Naive B cell (primary cell): ENCODE results near the gene CD244. TPM values are rescaled to one million over a fixed set of nuclear protein-coding genes. Genes with fewer than 3 reads are reported as not detected.
A peak's percentile ranks its signal among the peaks of the same experiment; 100 is the strongest.

ENCODE experiments used
- ATAC-seq, 2 donors: fragments of 150-1000 bp; cut with Tn5 transposase; 2 replicates each; pipeline ENCODE4 v1.10.0; 2021; ENCODE audit warnings: low read depth in 2 of 2, mild to moderate bottlenecking in 2 of 2, moderate library complexity in 2 of 2
- DNase-seq: peaks from one replicate; pipeline ENCODE4 v3.0.0; 2022
- H3K27ac Mint-ChIP-seq, 6 donors: one replicate each; pipeline ENCODE4 v1.8.0; 2020 to 2022; ENCODE audit warnings: mild to moderate bottlenecking in 6 of 6, mixed read lengths in 6 of 6, moderate library complexity in 5 of 6, inconsistent platforms in 2 of 6
- H3K27me3 Mint-ChIP-seq, 3 donors: one replicate each; pipeline ENCODE4 v1.8.0; 2021 to 2022; ENCODE audit warnings: mixed read lengths in 3 of 3, mild to moderate bottlenecking in 1 of 3
- H3K36me3 Mint-ChIP-seq, 2 donors: one replicate each; pipeline ENCODE4 v1.8.0; 2020 to 2022; ENCODE audit warnings: mixed read lengths in 2 of 2, inconsistent platforms in 1 of 2, mild to moderate bottlenecking in 1 of 2
- H3K4me1 Mint-ChIP-seq, 3 donors: one replicate each; pipeline ENCODE4 v1.8.0; 2020 to 2022; ENCODE audit warnings: mixed read lengths in 3 of 3, inconsistent platforms in 1 of 3, mild to moderate bottlenecking in 1 of 3, moderate library complexity in 1 of 3
- H3K4me3 Mint-ChIP-seq, 8 donors: one replicate each; pipeline ENCODE4 v1.8.0; 2020 to 2022; ENCODE audit warnings: mild to moderate bottlenecking in 8 of 8, mixed read lengths in 8 of 8, moderate library complexity in 8 of 8, inconsistent platforms in 2 of 8
- H3K9me3 Mint-ChIP-seq, 7 donors: one replicate each; pipeline ENCODE4 v1.8.0; 2020 to 2022; ENCODE audit warnings: mixed read lengths in 7 of 7, mild to moderate bottlenecking in 5 of 7, inconsistent platforms in 2 of 7, moderate library complexity in 1 of 7
- polyA plus RNA-seq, 6 donors: library from polyadenylated mRNA; unstranded; fragments of 300-500 nt; fragmentation: Illumina TruSeq; gene quantifications; one replicate each; pipeline ENCODE4 v1.2.3, GENCODE V29; 2021; ENCODE audit warnings: low read depth in 6 of 6

The CD244 gene
- polyA plus RNA-seq, 6 donors from 2014 or later = 0.32 to 0.97 (median 0.71) TPM; not detected in 1

GRCh38 chr1:160834945-160835565, 27.6 kb downstream of the CD244 start:
- peaks cover 34 to 50% (median 49%) of the 10 kb centered on the region in 3 donors for H3K4me1 Mint-ChIP-seq
- peak overlapping the region in 1 of 8 donors; percentile 7 for H3K4me3 Mint-ChIP-seq
- ATAC-seq = no peak
- H3K9me3 Mint-ChIP-seq = no peaks in the 10 kb centered on the region
- peak; percentile 47 for DNase-seq
- H3K27me3 Mint-ChIP-seq = no peaks in the 10 kb centered on the region
- no peaks in the 10 kb centered on the region for H3K36me3 Mint-ChIP-seq
- H3K27ac Mint-ChIP-seq = peak overlapping the region in 5 of 6 donors; percentile 78 to 96 (median 78)

GRCh38 chr1:160830321-160831153, 32.1 kb downstream of the CD244 start:
- peak; percentile 91 to 92 for ATAC-seq
- Mint-ChIP-seq H3K9me3 (no peaks in the 10 kb centered on the region), H3K27ac (peak overlapping the region; percentile 22 to 86 (median 78)), H3K4me3 (no peak overlapping the region), H3K4me1 (peaks cover 4 to 20% (median 14%) of the 10 kb centered on the region in 3 donors), H3K27me3 (no peaks in the 10 kb centered on the region), H3K36me3 (peaks cover 10 to 16% of the 10 kb centered on the region in 2 donors)
- DNase-seq = peak; percentile 68

GRCh38 chr1:160829766-160830165, 32.9 kb downstream of the CD244 start:
- peaks cover 1 to 14% (median 9%) of the 10 kb centered on the region in 3 donors for H3K4me1 Mint-ChIP-seq
- H3K27me3 Mint-ChIP-seq = no peaks in the 10 kb centered on the region
- no peaks in the 10 kb centered on the region for H3K9me3 Mint-ChIP-seq
- H3K4me3 Mint-ChIP-seq = no peak overlapping the region
- H3K36me3 Mint-ChIP-seq = peaks cover 10 to 16% of the 10 kb centered on the region in 2 donors
- H3K27ac Mint-ChIP-seq = peak overlapping the region in 5 of 6 donors; percentile 64 to 84 (median 77)
- DNase-seq = no peak
- no peak for ATAC-seq

GRCh38 chr1:160827418-160827817, 35.3 kb downstream of the CD244 start:
- H3K27ac Mint-ChIP-seq = peak overlapping the region; percentile 49 to 93 (median 88)
- no peaks in the 10 kb centered on the region for H3K9me3 Mint-ChIP-seq
- H3K36me3 Mint-ChIP-seq = peaks cover 16 to 17% of the 10 kb centered on the region in 2 donors
- peaks cover 0 to 12% (median 6%) of the 10 kb centered on the region in 3 donors for H3K4me1 Mint-ChIP-seq
- ATAC-seq (no peak), DNase-seq (no peak)
- H3K27me3 Mint-ChIP-seq = no peaks in the 10 kb centered on the region
- H3K4me3 Mint-ChIP-seq = no peak overlapping the region

- H3K4me1 Mint-ChIP-seq = peaks cover 0 to 12% (median 6%) of the 10 kb centered on the region in 3 donors
- H3K27me3 Mint-ChIP-seq = no peaks in the 10 kb centered on the region
- no peak overlapping the region for H3K4me3 Mint-ChIP-seq
- H3K36me3 Mint-ChIP-seq = peaks cover 17 to 25% of the 10 kb centered on the region in 2 donors
- ATAC-seq (no peak), DNase-seq (no peak)
- peak overlapping the region; percentile 12 to 90 (median 36) for H3K27ac Mint-ChIP-seq
- H3K9me3 Mint-ChIP-seq = no peaks in the 10 kb centered on the region
Observed at GRCh38 chr1:160826546-160826945, 36.1 kb downstream of the CD244 start.

GRCh38 chr1:160823296-160823695, 39.4 kb downstream of the CD244 start:
- peaks cover 26 to 42% of the 10 kb centered on the region in 2 donors for H3K36me3 Mint-ChIP-seq
- no peaks in the 10 kb centered on the region for H3K27me3 Mint-ChIP-seq
- no peak overlapping the region for H3K4me3 Mint-ChIP-seq
- DNase-seq (no peak), ATAC-seq (no peak)
- H3K4me1 Mint-ChIP-seq = no peaks in the 10 kb centered on the region
- H3K27ac Mint-ChIP-seq = peak overlapping the region in 5 of 6 donors; percentile 2 to 74 (median 27)
- H3K9me3 Mint-ChIP-seq = no peaks in the 10 kb centered on the region

- Mint-ChIP-seq H3K4me1 (no peaks in the 10 kb centered on the region), H3K9me3 (no peaks in the 10 kb centered on the region), H3K27ac (peak overlapping the region in 4 of 6 donors; percentile 46 to 60 (median 52)), H3K36me3 (peaks cover 17 to 37% of the 10 kb centered on the region in 2 donors), H3K4me3 (no peak overlapping the region), H3K27me3 (no peaks in the 10 kb centered on the region)
- DNase-seq (no peak), ATAC-seq (no peak)
Observed at GRCh38 chr1:160821627-160822026, 41.1 kb downstream of the CD244 start.

GRCh38 chr1:160819186-160819585, 43.5 kb downstream of the CD244 start:
- Mint-ChIP-seq H3K27ac (peak overlapping the region in 3 of 6 donors; percentile 28 to 71 (median 61)), H3K9me3 (no peaks in the 10 kb centered on the region), H3K27me3 (no peaks in the 10 kb centered on the region)

GRCh38 chr1:160818207-160818937, 44.3 kb downstream of the CD244 start:
- ATAC-seq (no peak), DNase-seq (no peak)
- Mint-ChIP-seq H3K27ac (peak overlapping the region in 2 of 6 donors; percentile 30 to 88), H3K4me1 (peaks cover 0 to 12% (median 7%) of the 10 kb centered on the region in 3 donors), H3K9me3 (no peaks in the 10 kb centered on the region), H3K27me3 (no peaks in the 10 kb centered on the region), H3K4me3 (no peak overlapping the region), H3K36me3 (peaks cover 34 to 61% of the 10 kb centered on the region in 2 donors)

More at GRCh38 chr1:160819186-160819585, 43.5 kb downstream of the CD244 start:
- Mint-ChIP-seq H3K4me3 (peak overlapping the region in 1 of 8 donors; percentile 5), H3K36me3 (peaks cover 26 to 53% of the 10 kb centered on the region in 2 donors), H3K4me1 (peaks cover 0 to 4% (median 0%) of the 10 kb centered on the region in 3 donors)
- DNase-seq (no peak), ATAC-seq (no peak)

GRCh38 chr1:160814856-160815255, 47.8 kb downstream of the CD244 start:
- DNase-seq (no peak), ATAC-seq (no peak)
- no peaks in the 10 kb centered on the region for H3K27me3 Mint-ChIP-seq
- H3K4me3 Mint-ChIP-seq = peak overlapping the region in 1 of 8 donors; percentile 22
- H3K27ac Mint-ChIP-seq = peak overlapping the region in 3 of 6 donors; percentile 34 to 70 (median 66)
- H3K4me1 Mint-ChIP-seq = peaks cover 23 to 30% (median 28%) of the 10 kb centered on the region in 3 donors
- no peaks in the 10 kb centered on the region for H3K9me3 Mint-ChIP-seq
- peaks cover 38 to 63% of the 10 kb centered on the region in 2 donors for H3K36me3 Mint-ChIP-seq

- no peaks in the 10 kb centered on the region for H3K9me3 Mint-ChIP-seq
- H3K4me3 Mint-ChIP-seq = no peak overlapping the region
- ATAC-seq = no peak
- peak overlapping the region in 4 of 6 donors; percentile 28 to 91 (median 64) for H3K27ac Mint-ChIP-seq
- peaks cover 27 to 32% (median 30%) of the 10 kb centered on the region in 3 donors for H3K4me1 Mint-ChIP-seq
- no peak for DNase-seq
- H3K27me3 Mint-ChIP-seq = no peaks in the 10 kb centered on the region
- peaks cover 38 to 62% of the 10 kb centered on the region in 2 donors for H3K36me3 Mint-ChIP-seq
Observed at GRCh38 chr1:160814316-160814715, 48.4 kb downstream of the CD244 start.

- Mint-ChIP-seq H3K27ac (peak overlapping the region in 3 of 6 donors; percentile 80 to 88 (median 81)), H3K4me3 (no peak overlapping the region)
- no peak for ATAC-seq
Observed at GRCh38 chr1:160813215-160813614, 49.5 kb downstream of the CD244 start.

GRCh38 chr1:160811147-160811546, 51.5 kb downstream of the CD244 start:
- Mint-ChIP-seq H3K27me3 (no peaks in the 10 kb centered on the region), H3K27ac (peak overlapping the region; percentile 45 to 84 (median 66)), H3K4me3 (no peak overlapping the region), H3K36me3 (peaks cover 42 to 65% of the 10 kb centered on the region in 2 donors), H3K9me3 (peaks cover 5 to 19% (median 13%) of the 10 kb centered on the region in 7 donors), H3K4me1 (peaks cover 48 to 50% (median 50%) of the 10 kb centered on the region in 3 donors)
- ATAC-seq (no peak), DNase-seq (no peak)

More at GRCh38 chr1:160813215-160813614, 49.5 kb downstream of the CD244 start:
- Mint-ChIP-seq H3K27me3 (no peaks in the 10 kb centered on the region), H3K9me3 (peaks cover 0 to 5% (median 0%) of the 10 kb centered on the region in 7 donors), H3K36me3 (peaks cover 33 to 57% of the 10 kb centered on the region in 2 donors), H3K4me1 (peaks cover 33 to 35% (median 33%) of the 10 kb centered on the region in 3 donors)
- DNase-seq = no peak
